UCSD-AML1 (cell line): ENCODE data around the gene ATL3.
A peak's percentile ranks its signal among the peaks of the same experiment; 100 is the strongest.
"Not testable (repeated sequence)": the region's sequence is repeated elsewhere in the genome, so short reads cannot be mapped to it uniquely, and the experiment has no call there.

Experiments used
- DNase-seq: peaks from one replicate; lab custom pipeline; 2025; ENCODE audit not compliant: unreplicated experiment; lab: John Stamatoyannopoulos, UW

ATL3 gene

DNA sequence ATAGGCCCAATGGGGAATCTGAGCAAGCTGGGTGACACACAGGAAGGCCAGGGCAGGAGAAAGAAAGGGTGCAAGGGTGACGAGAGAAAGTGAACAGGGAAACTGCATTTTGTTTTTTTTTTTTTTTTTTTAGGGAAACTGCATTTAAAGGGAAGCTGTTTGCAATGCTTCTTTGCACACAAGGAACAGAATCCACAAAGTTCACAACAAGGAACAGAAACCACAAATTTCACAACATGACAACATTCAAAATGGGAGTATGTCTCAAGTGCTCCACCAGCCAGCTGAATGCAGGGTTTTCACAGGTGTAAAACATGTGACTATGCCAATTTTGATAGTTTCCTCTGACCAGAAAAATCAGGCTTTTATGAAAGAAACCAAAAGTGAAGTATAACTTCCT lies 50.1 kb downstream of the ATL3 start:
- DNase-seq, result no peak

DNA sequence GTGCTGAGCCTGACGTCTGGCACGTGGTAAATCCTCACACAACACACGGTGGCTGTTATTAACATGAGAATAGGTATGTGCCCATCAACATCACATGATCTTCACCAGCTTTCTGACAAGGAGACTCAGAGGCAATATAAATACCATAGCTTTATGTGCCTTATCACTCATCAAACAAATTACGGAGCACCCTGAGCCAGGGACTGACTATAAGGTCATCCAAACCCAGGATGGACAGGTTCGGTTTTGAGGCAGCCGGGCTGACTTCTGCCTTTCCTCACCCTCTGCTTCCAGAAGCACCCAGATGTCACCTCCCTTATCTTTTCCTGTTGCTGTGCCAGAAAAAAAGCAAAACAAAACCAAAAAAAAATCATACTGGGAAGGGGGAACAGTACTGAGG lies 51.2 kb downstream of the ATL3 start:
- DNase-seq, result no peak

DNA sequence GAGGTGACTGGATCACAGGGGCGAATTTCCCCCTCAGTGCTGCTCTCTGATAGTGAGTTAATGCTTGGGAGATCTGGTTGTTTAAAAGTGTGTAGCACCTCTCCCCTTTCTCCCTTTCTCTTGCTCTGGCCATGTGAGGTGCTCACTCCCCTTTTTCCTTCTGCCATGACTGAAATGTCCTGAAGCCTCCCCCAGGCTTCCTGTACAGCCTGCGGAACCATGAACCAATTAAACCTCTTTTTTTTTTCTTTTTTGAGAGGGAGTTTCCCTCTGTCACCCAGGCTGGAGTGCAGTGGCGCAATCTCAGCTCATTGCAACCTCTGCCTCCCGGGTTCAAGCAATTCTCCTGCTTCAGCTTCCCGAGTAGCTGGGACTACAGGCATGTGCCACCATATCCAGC lies 53.5 kb downstream of the ATL3 start:
- DNase-seq, result not testable (repeated sequence)

DNA sequence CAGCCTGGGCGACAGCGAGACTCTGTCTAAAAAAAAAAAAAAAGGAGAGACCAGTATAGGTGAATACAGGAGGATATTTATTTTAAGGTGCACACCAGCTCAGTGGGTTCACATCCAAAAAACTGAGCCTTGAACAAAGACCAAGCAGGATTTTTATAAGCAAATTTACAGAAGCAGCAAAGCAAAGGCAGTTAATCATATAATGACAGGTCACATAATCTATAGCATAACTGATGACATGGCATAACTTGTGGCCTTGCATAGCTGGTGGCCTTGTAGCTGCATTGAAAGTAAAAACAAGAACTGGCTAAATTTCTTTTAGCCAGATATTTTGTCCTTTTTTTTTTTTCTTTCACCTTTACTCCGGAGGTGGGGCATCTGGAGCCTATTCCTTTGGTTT lies 54.2 kb downstream of the ATL3 start:
- no peak for DNase-seq

DNA sequence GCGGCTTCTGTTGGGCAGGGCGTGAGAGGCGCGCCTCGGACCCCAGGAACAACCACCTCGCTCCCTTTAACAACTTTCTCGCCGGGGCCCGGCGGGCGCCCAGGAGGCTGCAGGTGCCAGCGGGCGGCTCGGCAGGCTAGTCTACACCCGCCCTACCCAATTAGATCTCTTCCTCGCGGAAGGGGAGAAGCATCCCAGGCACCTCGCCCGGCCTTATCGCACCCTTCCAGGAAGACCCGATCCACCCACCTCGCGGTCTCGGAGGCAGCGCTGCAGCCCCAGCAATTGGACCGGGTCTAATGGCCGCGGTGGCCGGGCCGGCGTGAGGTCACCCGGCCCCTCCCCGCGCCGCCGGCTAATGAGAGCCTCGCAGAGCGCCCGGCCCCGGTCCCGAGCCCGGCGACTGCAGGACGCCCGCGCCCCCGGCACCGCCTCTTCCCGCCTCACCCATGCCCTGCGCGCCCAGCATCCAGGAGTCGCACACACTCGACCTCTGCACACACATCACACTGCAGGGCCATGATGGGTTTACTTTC lies 57.0 kb downstream of the ATL3 start, which contains the start of gene PLAAT3:
Gene PLAAT3, minus strand, starts transcription at position 298 of the 536 bp plus-strand sequence. CDS start 419 bp downstream, outside the sequence.
- DNase-seq, result peak; percentile 44

DNA sequence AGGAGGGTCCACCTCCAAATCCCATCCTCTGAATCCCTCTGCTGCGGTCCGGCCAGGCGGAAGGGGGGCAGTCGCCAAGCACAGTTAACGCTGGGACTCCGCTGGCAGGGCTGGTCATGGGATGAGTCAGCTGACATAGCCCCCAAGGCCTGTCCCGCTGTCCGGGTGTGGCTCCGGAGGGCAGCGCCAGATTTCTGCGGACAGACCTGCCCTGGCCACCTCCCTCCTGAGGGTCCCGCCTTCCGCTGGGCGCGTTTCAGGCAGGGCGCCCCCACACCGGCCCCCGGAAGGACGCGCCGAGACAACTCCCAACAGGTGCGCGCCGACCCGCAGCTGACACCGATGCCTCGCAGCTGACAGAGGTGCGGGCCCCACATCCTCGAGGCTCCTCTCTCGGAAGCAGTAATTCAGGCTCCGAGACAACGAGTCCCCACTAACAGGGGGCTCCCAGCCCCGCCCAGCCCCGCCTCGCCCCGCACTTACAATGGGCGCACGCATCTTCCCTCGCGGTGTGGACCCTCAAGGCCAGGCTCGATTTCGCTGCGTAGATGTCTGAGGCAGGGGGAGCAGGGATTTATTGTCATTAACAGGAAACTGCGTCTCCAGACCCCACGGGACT lies 57.5 kb downstream of the ATL3 start:
- DNase-seq, result no peak

DNA sequence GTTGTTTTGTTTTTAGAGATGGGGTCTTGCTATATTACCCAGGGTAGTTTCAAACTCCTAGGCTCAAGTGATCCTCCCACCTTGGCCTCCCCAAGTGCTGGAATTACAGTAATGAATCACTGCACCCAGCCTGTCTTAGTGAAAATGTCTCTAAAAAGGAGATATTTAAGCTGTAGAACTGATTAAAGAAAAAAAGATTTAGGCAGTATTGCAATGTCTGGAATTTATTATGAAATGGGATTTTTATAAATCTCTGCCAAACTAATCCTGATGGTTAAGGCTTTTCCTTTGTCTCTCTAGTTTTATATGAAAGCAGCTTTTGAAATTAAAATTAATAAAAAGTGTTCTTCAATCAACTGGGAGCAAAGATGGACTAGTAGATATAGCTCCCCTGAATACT lies 59.0 kb downstream of the ATL3 start:
- no peak for DNase-seq

DNA sequence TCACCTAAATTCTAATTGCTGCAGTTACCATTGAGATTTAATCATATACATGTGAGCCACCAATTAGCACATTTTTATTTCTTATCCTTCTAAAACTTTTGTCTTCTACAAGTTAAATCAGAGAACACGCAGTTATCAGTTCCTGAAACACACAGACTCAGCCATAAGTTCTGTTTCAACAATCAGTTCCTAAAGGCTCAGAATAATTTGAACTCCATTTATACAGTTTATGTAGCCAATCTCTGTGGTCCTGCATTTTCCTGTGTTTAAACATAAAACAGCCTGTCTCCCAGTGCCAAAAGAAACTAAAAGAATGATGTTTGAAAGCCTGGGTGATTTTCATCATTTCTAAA lies 59.8 kb downstream of the ATL3 start:
- no peak for DNase-seq

DNA sequence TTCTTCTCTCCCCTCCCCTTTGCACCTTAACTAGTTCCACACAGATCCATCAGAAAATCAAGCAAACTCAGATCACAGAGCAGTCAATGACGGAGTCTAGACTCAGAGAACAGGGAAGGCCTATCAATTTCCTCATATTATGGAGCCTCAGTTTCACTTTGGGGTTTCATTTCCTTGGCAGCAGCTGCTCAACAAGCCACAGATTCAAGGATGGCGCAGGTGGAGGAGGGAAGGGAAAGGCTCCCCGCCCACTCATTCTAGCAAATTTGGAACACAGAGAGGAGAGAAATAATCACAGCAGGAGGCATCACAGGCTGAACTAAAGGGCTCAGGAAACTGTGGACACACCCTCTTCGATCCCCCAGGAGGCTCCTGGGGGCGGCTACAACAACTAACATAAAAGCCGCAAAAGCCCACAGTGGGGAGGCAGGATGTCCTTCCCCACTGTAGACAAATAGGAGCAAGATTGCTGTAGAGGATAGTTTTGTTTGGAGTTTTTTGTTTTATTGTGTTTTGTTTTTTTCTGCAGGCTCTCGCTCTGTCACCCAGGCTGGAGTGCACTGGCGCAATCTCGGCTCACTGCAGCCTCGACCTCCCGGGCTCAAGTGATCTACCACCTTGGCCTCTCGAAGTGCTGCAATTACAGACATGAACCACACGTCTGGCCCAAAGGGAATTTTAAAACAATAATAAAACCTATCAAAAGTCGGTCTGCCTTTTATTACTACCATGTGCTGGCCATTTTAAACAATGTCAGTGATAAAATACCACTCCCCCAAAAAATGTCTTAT lies 60.4 kb downstream of the ATL3 start:
- DNase-seq, result no peak

DNA sequence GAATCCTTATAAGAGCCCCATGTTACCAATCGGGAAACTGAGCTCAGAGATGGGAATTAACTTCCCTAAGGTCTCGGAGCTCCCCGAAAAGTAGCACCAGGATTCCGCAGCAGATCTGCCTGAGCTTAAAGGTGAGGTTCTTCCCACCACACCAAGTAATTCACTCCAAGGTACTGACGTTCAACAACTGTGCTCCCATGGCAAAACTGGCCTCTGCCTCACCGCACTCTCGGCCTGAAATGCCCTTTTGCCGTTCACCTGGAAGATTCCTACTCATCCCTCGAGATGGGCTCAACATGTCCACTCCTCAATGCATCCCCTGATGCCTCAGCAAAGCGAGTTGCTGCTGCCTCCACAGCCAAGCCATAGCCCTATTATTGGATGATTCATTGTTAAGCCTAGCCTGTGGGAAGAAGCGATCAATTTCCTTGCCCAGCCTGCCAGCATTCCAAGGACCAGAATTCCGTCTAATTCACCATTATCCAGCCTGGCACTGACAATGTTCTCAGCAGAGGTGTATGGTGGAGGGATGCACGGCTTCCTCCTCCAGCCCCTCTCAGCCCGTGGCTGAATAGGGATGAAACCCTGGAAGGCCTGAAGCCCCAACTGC lies 61.1 kb downstream of the ATL3 start:
- DNase-seq, result no peak

DNA sequence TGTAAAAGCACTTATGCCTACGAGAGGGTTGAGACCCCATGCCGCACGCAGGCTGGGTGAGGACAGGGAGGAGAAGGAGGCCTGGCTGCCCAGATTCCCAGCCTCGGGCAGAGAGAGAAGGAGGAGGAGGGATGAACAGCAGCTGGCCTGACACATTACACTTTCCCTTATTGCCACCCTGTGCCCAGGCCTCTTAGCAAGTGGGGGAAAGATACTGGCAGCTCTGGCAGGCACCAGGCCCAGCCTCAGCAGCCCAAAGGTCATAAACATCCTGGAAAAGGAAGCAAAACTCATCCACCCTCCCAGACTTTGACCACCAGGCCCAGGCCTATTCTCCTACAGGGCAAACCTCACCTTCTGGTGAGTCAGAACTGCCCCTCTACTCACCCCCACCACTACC lies 61.6 kb downstream of the ATL3 start:
- no peak for DNase-seq

DNA sequence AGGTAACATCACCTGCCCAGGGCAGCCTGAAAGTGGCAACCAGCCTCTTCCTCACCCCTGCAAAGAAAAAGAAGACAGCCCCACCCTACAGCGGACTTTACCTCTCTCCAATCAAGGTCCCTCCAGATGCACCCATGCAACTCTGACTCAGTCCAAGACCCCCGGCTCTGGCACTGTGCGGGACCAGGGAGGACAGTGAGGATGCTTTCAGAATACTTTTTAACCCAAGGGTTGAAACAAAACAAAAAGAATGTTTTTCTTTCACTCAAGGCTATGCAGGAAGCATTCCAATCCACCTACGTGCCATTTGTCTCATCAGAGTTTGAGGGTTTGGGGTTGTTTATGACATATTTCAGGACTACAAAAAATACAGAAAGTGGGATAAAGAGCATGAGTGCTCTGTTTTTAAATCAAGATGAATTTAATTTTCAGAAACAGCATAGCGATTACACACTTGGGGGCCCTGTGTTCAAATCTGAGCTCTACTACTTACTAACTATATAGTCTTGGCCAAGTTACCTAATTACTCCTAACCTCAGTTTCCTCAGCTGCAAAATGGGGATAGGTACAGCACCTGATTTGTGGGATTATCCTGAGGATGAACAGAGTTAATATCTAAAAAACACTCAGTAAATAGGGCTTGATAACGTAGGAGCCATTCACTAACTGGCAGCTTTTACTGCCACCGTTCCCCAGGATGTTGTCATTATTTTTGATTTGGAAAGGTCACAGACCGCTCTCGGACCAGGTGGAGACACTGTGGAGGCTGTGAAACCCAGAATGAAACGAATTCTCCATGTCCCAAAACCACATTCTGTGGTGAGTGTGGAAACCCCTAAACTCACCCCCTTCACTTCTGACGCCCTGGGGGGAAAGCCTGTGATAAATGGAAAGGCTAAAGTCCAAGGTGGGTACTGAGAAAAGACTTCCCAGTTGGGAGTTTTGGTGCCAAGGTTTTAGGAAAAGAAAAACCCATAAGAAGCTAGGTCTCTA lies 62.5 kb downstream of the ATL3 start:
- DNase-seq, result no peak

DNA sequence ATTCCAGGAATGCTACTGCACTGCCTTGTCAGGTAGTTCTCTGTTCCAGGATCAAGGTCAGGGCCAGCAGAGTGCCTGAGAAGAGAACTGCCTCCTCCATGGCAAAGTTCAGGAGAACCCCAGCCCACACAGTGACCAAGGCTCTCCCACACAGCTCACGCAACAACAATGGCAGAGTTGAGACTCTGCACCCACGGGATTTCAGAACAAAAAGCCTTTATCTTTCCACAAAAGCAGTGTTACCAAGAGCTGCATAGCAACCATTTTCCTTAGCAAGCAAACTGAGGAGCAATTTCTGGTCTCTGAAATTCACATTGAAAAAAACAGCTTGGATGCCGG lies 68.0 kb downstream of the ATL3 start:
- DNase-seq, result no peak

DNA sequence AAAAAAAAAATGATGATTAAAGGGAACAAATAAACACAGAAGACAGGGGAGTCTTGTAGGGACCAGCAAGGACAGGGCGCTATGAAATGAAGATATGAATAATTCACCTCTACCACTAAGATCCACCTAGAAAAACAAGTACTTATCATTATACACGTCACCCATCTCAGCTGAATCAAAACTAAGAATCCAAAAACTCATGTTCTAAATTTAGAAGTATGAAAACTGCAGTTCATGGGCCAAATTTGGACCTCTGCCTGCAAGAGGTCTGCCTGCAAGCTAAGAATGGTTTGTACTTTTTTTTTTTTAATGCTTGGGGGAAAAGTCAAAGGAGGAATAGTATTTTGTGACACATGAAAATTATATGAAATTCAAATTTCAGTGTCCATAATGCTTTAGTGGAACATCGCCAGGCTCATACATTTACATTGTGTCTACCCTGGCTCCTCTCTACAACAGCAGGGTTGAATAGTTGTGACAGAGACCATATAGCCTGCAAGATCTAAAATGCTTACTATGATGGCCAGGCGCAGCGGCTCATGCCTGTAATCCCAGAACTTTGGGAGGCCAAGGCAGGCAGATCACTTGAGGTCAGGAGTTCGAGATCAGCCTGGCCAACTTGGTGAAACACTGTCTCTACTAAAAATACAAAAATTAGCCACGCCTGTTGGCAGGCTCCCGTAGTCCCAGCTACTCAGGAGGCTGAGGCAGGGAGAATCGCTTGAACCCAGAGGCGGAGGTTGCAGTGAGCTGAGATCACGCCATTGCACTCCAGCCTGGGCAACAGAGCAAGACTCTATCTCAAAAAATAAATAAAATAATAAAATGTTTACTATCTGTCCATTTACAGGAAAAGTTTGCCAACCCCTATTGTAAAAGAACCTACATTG lies 68.6 kb downstream of the ATL3 start:
- not testable (repeated sequence) for DNase-seq

DNA sequence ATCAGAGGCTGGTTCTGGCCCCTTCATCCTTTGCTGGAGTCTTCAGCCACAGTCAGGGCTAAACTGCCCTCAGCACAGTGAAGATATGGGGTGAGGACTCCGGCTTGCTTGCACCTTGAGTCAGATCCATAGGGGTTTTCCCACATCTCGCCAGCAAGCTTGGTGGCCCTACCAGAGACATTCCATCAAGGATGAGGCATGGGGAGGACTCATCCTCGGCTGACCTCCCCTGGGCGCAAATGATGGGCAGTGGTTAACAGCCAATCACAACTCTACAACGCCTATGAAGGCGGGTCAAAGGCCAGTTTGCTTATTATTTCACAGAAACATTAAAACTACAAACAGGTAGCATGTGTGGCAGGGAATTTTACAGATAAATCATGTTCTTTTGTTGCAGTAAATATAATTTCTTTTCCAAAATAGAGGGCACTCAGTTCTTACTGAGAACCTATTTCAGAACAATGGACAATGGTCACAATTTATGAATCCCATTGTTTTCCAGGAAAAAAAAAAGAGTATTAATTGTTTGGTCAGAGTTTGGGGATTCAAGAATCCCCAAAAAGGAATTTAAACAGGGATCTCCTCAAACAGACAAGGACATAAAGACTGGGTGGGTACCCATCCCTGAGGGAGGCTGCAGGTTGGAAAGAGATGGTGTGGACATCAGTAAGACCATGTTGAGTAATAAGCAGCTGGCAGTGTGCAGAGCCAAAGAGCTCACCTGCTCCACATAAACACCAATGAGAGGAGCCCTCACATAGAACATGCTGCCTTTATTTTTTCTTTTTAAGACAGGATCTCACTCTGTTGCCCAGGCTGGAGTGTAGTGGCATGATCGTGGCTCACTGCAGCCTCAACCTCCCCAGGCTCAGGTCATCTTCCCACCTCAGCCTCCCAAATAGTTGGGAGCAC lies 71.7 kb downstream of the ATL3 start:
- DNase-seq, result no peak

DNA sequence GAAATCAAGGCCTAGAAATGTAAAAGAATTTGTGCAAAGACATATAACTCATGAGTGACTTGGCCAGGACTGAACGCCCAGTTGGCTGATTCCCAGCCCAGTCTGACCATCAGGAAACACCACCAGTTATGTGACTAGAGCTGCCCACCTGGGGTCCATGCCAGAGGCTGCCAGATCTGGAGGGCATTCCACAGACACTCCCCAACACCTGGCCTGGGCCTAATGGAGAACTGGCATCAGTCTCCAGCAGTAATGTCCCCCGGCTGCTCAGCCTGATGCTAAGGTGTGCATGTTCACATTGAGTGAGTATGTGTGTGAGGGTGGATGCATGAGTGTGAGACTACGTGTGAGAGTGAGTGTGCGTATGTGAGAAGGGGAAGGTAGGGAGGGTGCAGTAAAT lies 72.6 kb downstream of the ATL3 start:
- no peak for DNase-seq

DNA sequence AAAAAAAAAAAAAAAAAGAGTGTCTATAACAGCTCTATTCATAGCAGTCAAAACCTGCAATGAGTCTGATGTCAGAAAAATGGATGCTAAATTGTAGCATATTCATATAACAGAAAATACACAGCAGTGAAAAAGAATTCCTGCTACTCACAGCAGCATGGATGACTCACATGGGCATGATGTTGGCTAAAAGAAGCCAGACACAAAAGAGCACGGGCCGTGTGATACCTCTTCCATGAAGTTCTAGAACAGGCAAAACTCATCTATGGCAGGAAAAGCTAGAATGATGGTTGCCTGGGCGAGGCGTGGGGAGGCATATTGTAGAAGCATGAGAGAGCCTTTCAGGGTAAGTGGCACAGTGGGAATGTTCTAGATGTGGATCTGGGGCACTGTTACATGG lies 75.9 kb downstream of the ATL3 start:
- no peak for DNase-seq

DNA sequence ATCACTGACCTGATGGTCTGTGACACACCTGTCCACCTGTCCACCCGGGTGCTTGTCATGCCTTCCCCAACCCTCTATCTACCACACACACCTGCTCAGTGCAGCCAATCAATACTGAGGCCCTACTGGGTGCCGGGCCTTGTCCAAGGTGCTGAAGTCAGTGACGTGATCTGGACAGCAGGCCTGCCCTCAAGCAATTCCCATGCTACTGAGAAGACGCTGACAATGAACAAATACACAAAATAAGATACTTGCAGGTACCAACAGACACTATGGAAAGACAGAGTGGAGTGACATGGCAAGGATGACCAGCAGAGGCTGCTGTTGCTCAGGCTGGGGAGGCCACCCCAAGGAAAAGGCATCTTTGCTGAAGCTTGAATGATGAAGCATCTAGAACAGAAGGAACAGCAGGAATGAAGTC lies 78.2 kb downstream of the ATL3 start:
- DNase-seq, result peak; percentile 21
